SK-N-MC (cell line): ENCODE results near the gene SPA17.
A peak's percentile ranks its signal among the peaks of the same experiment; 100 is the strongest.

ENCODE experiments used
- DNase-seq: peaks from one replicate; pipeline ENCODE4 v3.0.0-alpha.2; 2011; ENCODE audit warnings: low read depth, low spot score
- H3K27ac ChIP-seq: fragments of 200-600 bp; sonication (generic); 2 replicates; pipeline ENCODE4 v1.5.1; 2016; ENCODE audit warnings: mixed run types
- H3K36me3 ChIP-seq: fragments of 200-600 bp; sonication (generic); 2 replicates; pipeline ENCODE4 v1.6.1; 2017; ENCODE audit warnings: antibody characterized with exemption, low read length, mixed read lengths; ENCODE audit not compliant: insufficient read depth
- H3K4me3 ChIP-seq: fragments of 200-600 bp; sonication (generic); 2 replicates; pipeline ENCODE4 v1.5.1; 2016
- H3K9ac ChIP-seq: fragments of 200-600 bp; sonication (generic); 2 replicates; pipeline ENCODE4 v1.8.0; 2017; ENCODE audit warnings: mixed run types, mixed read lengths; ENCODE audit not compliant: insufficient read length
- H3K9me3 ChIP-seq: fragments of 200-600 bp; sonication (generic); 2 replicates; pipeline ENCODE4 v1.6.1; 2017; ENCODE audit warnings: low read depth, mild to moderate bottlenecking, antibody characterized with exemption, low read length, moderate library complexity, mixed read lengths
- EZH2 ChIP-seq: fragments of 200-600 bp; sonication (generic); IDR thresholded peaks from one replicate; pipeline ENCODE4 v1.6.1; 2017; ENCODE audit warnings: antibody characterized with exemption
- FOXP2 ChIP-seq: optimal IDR thresholded peaks from 2 replicates; pipeline ENCODE3; 2011; ENCODE audit warnings: mild to moderate bottlenecking, moderate library complexity; ENCODE audit not compliant: insufficient read depth; ENCODE audit errors: extremely low read length, control extremely low read depth
- POLR2AphosphoS5 ChIP-seq: IDR thresholded peaks from 2 replicates; pipeline ENCODE4 v1.6.1; 2012; ENCODE audit warnings: mild to moderate bottlenecking, low read depth, low read length, borderline replicate concordance

SPA17 gene

DNA sequence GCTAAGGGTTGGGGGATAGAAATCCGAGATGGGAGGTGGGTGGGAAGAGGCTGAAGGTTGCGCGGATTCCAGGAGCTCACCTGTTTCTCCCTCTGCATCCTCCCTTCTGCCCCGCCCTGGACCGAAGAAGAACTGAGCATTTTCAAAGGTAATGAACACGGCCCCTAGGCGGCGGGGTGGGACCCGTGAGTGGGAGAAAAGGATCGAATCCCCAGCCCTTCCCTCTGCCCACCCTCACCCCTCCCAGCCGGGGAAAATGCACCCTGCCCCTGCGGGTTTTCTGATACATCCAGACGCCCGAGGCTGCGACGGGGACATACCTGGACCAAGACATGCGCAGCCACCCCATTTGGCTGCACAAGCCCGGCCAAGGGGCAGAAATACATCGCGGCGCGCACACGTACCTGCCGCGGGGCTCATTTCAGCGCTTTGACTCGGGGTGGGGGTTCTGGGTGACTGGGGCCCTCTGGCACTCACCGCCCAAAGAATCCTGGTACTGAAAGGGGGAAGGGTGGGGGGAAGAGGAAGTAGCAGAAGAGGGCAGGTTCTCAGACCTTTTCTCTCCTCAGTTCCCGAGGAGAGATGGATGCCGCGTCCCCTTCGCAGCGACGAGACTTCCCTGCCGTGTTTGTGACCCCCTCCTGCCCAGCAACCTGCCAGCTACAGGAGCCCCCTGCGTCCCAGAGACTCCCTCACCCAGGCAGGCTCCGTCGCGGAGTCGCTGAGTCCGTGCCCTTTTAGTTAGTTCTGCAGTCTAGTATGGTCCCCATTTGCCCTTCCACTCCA is 72.3 kb downstream of the SPA17 start:
- Histone ChIP-seq H3K36me3 (no peaks in the 10 kb centered on the region), H3K9ac (no peak overlapping the region), H3K4me3 (peak overlapping the region; percentile 75), H3K9me3 (no peaks in the 10 kb centered on the region), H3K27ac (no peak overlapping the region)
- TF ChIP-seq POLR2AphosphoS5, result no peak
- TF ChIP-seq EZH2, result no peak
- no peak for TF ChIP-seq FOXP2
- no peak for DNase-seq

DNA sequence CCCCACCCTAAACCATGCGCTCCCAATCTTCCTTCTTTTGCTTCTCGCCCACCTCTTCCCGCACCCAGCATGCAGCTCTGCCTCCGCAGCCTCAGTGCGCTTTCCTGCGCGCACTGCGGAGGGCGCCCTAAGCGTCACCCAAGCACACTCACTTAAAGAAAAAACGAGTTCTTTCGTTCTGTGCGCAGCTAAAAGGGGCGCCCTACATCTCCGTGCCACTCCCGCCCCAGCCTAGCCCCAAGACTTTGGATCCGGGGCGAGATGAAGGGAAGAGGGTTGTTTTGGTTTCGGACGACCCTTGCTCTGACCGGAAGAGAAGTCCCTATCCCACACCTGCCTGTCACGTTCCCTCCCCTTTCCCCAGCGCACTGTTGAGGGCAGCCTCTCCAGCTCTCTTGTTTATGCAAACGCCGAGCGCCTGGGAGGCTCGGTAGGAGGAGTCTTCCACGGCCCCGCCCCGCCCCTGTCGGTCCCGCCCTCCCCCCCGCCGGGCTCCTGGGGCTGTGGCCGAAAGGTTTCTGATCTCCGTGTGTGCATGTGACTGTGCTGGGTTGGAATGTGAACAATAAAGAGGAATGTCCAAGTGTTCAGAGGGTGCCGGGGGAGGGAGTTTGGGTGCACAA is 73.0 kb downstream of the SPA17 start:
- Histone ChIP-seq H3K9me3 (no peaks in the 10 kb centered on the region), H3K9ac (no peak overlapping the region), H3K27ac (no peak overlapping the region), H3K36me3 (no peaks in the 10 kb centered on the region), H3K4me3 (peak overlapping the region; percentile 75)
- DNase-seq, result no peak
- TF ChIP-seq POLR2AphosphoS5 (no peak; the same call in 1 of the 2 replicates), EZH2 (no peak), FOXP2 (no peak)
